GM10266 (cell line): ENCODE data around the gene MGAT4C.

Experiments used
- DNase-seq: peaks from one replicate; pipeline ENCODE4 v3.0.0; 2012; ENCODE audit errors: extremely low spot score
- CTCF ChIP-seq: IDR thresholded peaks from 2 replicates; pipeline ENCODE4 v1.5.1; 2012; ENCODE audit warnings: mild to moderate bottlenecking, low read depth; ENCODE audit not compliant: control insufficient read depth, insufficient read depth; ENCODE audit errors: missing control alignments

Gene MGAT4C

DNA sequence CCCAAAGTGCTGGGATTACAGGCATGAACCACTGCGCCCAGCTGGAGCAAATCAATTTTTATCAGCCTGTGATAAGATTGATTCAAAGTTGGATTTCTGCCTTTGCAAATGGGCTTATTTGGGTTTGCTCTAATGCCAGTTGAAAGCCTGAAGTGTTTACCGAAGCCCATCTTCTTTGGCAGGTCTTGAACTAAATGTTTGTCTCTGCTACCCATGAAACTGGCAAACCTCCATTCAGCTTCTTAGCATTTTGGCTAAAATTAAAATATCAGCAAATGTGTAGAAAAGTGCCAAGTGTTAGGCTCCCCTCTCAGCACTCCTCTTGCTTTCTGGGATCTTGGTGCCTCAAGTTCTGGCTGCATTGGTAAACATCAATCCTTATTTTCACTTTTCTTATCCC lies 61.5 kb downstream of the MGAT4C start:
- DNase-seq, result no peak
- TF ChIP-seq CTCF, result no peak

DNA sequence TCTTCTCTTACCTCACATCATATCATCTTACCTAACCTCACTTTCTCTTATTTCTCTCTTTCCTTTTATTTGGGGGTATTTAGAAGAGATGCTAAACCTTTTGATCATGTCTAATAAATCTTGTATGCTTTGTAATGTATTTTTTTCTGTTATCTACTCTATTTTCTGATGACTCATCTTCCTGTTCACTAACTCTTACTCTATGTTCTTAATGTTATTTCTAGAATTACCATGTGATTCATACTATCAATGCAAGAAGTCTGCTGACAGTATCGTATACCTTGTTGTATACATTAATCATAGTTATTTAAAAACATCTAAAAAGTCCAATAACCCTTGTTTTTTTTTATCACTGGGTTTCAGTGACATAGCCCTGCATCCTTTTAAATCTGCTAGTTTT lies 62.3 kb downstream of the MGAT4C start:
- DNase-seq, result no peak

GRCh38 chr12:86188226-86188625 lies 68.0 kb downstream of the MGAT4C start:
- no peak for DNase-seq
- no peak for TF ChIP-seq CTCF

More for the DNA sequence above, 62.3 kb downstream of the MGAT4C start:
- no peak for TF ChIP-seq CTCF

DNA sequence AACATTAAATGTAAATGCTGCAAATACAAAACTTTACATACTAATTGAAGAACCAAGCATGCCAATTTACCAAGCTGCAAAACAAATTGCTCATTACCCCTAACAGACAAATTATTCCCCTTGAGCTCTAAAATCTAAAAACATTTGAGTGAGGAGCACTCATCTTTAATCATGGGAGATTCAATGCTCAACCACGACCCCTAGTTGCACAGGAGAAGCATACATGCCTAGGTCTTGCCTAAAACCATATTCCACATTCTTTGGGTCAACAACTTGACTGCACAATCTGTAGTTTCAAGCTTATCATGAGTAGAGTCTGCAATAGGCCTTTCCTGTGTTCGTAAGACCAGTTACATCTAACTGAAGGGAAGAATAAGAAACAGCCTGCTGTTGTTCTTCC lies 69.7 kb downstream of the MGAT4C start:
- TF ChIP-seq CTCF, result peak; percentile 6
- no peak for DNase-seq

GRCh38 chr12:86179855-86180254 lies 76.3 kb downstream of the MGAT4C start:
- no peak for DNase-seq
- TF ChIP-seq CTCF, result no peak

- no peak for DNase-seq
- TF ChIP-seq CTCF, result no peak
Measured at GRCh38 chr12:86174188-86174587, 82.0 kb downstream of the MGAT4C start.

DNA sequence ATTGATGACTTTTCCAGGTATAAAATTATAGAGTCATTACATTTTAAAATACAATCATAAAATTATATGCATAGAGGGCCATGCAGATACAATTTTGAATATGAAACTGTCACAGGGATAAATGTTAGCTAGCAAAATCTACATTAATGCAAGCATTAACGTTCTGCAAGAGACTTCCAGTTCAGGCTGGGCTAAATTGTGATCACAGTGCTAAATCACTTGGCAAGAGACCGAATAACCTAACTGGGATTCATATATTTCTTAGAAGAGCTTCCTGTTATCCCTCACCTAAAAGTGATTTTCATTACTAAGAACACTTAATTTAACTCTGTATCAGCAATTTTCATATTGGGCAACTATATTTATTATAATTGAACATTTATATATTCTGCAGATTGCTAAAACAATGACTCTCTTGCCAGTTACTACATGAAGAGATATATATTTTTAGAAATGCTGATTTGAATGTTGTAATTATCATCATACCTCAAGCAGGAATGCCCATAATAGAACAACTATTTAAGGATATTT lies 83.2 kb downstream of the MGAT4C start:
- DNase-seq, result no peak

More for the DNA sequence above, 83.2 kb downstream of the MGAT4C start:
- no peak for TF ChIP-seq CTCF
